HepG2 (cell line): ENCODE data around the gene SIM1. TPM values are rescaled to one million over a fixed set of nuclear protein-coding genes. Genes with fewer than 3 reads are reported as not detected.

ENCODE experiments used
- ATAC-seq: fragments of 200-7000 bp; cut with Tn5 transposase; 3 replicates; pipeline ENCODE4 v1.9.1; 2020; ENCODE audit warnings: mild to moderate bottlenecking, moderate library complexity
- BruUV-seq: library from RNA; stranded (reverse); fragments of 400-500 nt; replicated peaks from 2 replicates; lab custom pipeline; 2021; lab: Mats Ljungman, UMichigan
- CTCF ChIA-PET: fragments of 300-600 bp; formaldehyde crosslinking; extraction: SDS; loops from one replicate; lab custom pipeline; 2021; ENCODE audit warnings: low total read pairs, inconsistent platforms, low intra/inter-chr PET ratio; lab: Yijun Ruan, JAX
- POLR2A ChIA-PET: fragments of 350-600 bp; sonication (Branson Sonifier 250); formaldehyde crosslinking; loops from one replicate; lab custom pipeline; 2020; ENCODE audit warnings: antibody characterized with exemption, inconsistent platforms; lab: Yijun Ruan, JAX
- DNase-seq: peaks from one replicate; pipeline ENCODE4 v3.0.0-alpha.2; 2015; ENCODE audit warnings: low spot score
- FAIRE-seq: peaks from 3 replicates; lab custom pipeline; 2011; peaks lifted over from hg19 to GRCh38; lab: Jason Lieb, UNC
- H2AFZ ChIP-seq: one replicate; pipeline ENCODE4 v1.6.1; 2011; ENCODE audit warnings: low read length, inconsistent platforms
- H3K27ac ChIP-seq: fragments of 300-600 bp; 3 replicates; pipeline ENCODE4 v1.8.0; 2011; ENCODE audit warnings: mixed run types, mild to moderate bottlenecking, mixed read lengths, low read length, inconsistent platforms; ENCODE audit not compliant: insufficient read depth; ENCODE audit errors: extremely low read length
- H3K27me3 ChIP-seq, 2 experiments: fragments of 200-600 bp in 1 of 2; 2 replicates in 1 of 2; 3 replicates in 1 of 2; pipeline versions ENCODE4 v1.6.0 to v1.8.0; 2011; ENCODE audit warnings: low read length in 2 of 2, mild to moderate bottlenecking in 2 of 2, moderate library complexity in 2 of 2, inconsistent platforms in 1 of 2; ENCODE audit not compliant: insufficient read depth in 2 of 2, control insufficient read depth in 1 of 2
- H3K36me3 ChIP-seq, 2 experiments: fragments of 200-600 bp in 1 of 2; replicated peaks in 1 of 2; 2 replicates in 1 of 2; 3 replicates in 1 of 2; pipeline versions ENCODE4 v1.5.1 to v1.8.0; 2011; ENCODE audit warnings: low read length in 2 of 2, inconsistent platforms in 1 of 2; ENCODE audit not compliant: insufficient read depth in 2 of 2, control insufficient read depth in 1 of 2
- H3K4me1 ChIP-seq: 2 replicates; pipeline ENCODE4 v1.5.1; 2012; ENCODE audit warnings: low read length, inconsistent platforms; ENCODE audit not compliant: insufficient read depth
- H3K4me2 ChIP-seq: 2 replicates; pipeline ENCODE4 v1.6.0; 2011; ENCODE audit warnings: low read depth, low read length, inconsistent platforms
- H3K4me3 ChIP-seq, 3 experiments: fragments of 200-600 bp in 1 of 3; sonication (generic), shearing (Covaris generic) in 1 of 3; replicated peaks in 1 of 3; 2 replicates each; pipeline ENCODE4 v1.5.1; 2011 to 2016; ENCODE audit warnings: low read length in 3 of 3, inconsistent platforms in 2 of 3, low read depth in 2 of 3, mild to moderate bottlenecking in 2 of 3, control low read depth in 1 of 3, mixed read lengths in 1 of 3; ENCODE audit not compliant: insufficient read depth in 1 of 3
- H3K79me2 ChIP-seq: one replicate; pipeline ENCODE4 v1.6.1; 2011; ENCODE audit warnings: low read length, inconsistent platforms; ENCODE audit not compliant: insufficient read depth
- H3K9ac ChIP-seq: 2 replicates; pipeline ENCODE4 v1.6.0; 2011; ENCODE audit warnings: mild to moderate bottlenecking, low read depth, low read length, inconsistent platforms; ENCODE audit not compliant: insufficient read depth
- H3K9me3 ChIP-seq: 2 replicates; pipeline ENCODE4 v1.5.1; 2012; ENCODE audit warnings: mild to moderate bottlenecking, low read length
- H4K20me1 ChIP-seq: 2 replicates; pipeline ENCODE4 v1.6.0; 2011; ENCODE audit warnings: inconsistent platforms, mild to moderate bottlenecking, low read length, moderate library complexity; ENCODE audit not compliant: insufficient read depth
- CREM ChIP-seq, 2 experiments: sonication (generic) in 1 of 2; formaldehyde crosslinking in 1 of 2; IDR thresholded peaks; 2 replicates each; pipeline versions ENCODE4 v1.4.0 to v1.6.1; 2016 to 2020; ENCODE audit warnings: antibody characterized with exemption in 1 of 2, mild to moderate bottlenecking in 1 of 2, missing genetic modification reagents in 1 of 2
- MYNN ChIP-seq: sonication (generic); formaldehyde crosslinking; IDR thresholded peaks from 2 replicates; pipeline ENCODE4 v1.4.0; 2020; ENCODE audit warnings: mild to moderate bottlenecking, low read depth, missing genetic modification reagents
- NFIC ChIP-seq: IDR thresholded peaks from 2 replicates; pipeline ENCODE4 v1.6.1; 2012; ENCODE audit warnings: mild to moderate bottlenecking, low read length, inconsistent platforms
- POGK ChIP-seq: sonication (generic); formaldehyde crosslinking; conservative IDR thresholded peaks from 2 replicates; pipeline ENCODE4 v1.8.0; 2022; ENCODE audit warnings: mild to moderate bottlenecking, moderate library complexity, missing genetic modification reagents
- SIX4 ChIP-seq: sonication (generic); formaldehyde crosslinking; IDR thresholded peaks from 2 replicates; pipeline ENCODE4 v1.4.0; 2020; ENCODE audit warnings: missing genetic modification reagents
- ZFP36 ChIP-seq: fragments of 150-350 bp; IDR thresholded peaks from 2 replicates; pipeline ENCODE4 v1.6.1; 2018; ENCODE audit warnings: borderline replicate concordance, low read length, low read depth; ENCODE audit not compliant: partially characterized antibody
- ZNF12 ChIP-seq: sonication (generic); formaldehyde crosslinking; IDR thresholded peaks from 2 replicates; pipeline ENCODE4 v1.5.0; 2020; ENCODE audit warnings: missing genetic modification reagents
- ZNF282 ChIP-seq: fragments of 450-650 bp; IDR thresholded peaks from 2 replicates; pipeline ENCODE4 v1.6.1; 2018; ENCODE audit not compliant: partially characterized antibody
- ZNF329 ChIP-seq: sonication (generic); formaldehyde crosslinking; IDR thresholded peaks from 2 replicates; pipeline ENCODE4 v1.9.0; 2021; ENCODE audit warnings: low read depth, mild to moderate bottlenecking, missing genetic modification reagents
- ZNF512B ChIP-seq: sonication (generic); formaldehyde crosslinking; IDR thresholded peaks from 2 replicates; pipeline ENCODE4 v1.5.1; 2020; ENCODE audit warnings: missing genetic modification reagents, mild to moderate bottlenecking, borderline replicate concordance
- ZNF567 ChIP-seq: sonication (generic); formaldehyde crosslinking; IDR thresholded peaks from 2 replicates; pipeline ENCODE4 v1.8.1; 2023; ENCODE audit warnings: mild to moderate bottlenecking, missing genetic modification reagents, borderline replicate concordance
- ZNF619 ChIP-seq: sonication (generic); formaldehyde crosslinking; IDR thresholded peaks from 2 replicates; pipeline ENCODE4 v1.4.0; 2020; ENCODE audit warnings: mild to moderate bottlenecking, missing genetic modification reagents
- WGBS: methylation state at CpG from one replicate; pipeline ENCODE4 v1.1.6; 2017; ENCODE audit warnings: low lambda C conversion rate; 5-methylcytosine and 5-hydroxymethylcytosine counted together
- in situ Hi-C: cut with HindIII; loops from 2 replicates; pipeline ENCODE4 v1.10.0; 2017; ENCODE audit warnings: low pct_unique_long_range_greater_than_20kb; ENCODE audit not compliant: extremely low pct_ligation_motif_present
- intact Hi-C: fragments of 100-400 bp; cut with micrococcal nuclease; formaldehyde crosslinking; loops from one replicate; pipeline ENCODE4 v1.10.0; 2022; ENCODE audit not compliant: unreplicated experiment
- polyA plus RNA-seq, 8 experiments: library from polyadenylated mRNA; depleted of rRNA in 3 of 8; stranded (reverse) in 7 of 8; unstranded in 1 of 8; fragments of >200 nt; fragmentation: Illumina TruSeq in 4 of 8; extraction: Trizol in 4 of 8; gene quantifications; 2 replicates each; pipeline versions ENCODE4 v1.2.1 to v1.2.3, GENCODE V29; 2011 to 2016; ENCODE audit warnings: low read depth in 4 of 8, missing spikeins in 1 of 8, mixed read lengths in 1 of 8; ENCODE audit not compliant: insufficient read depth in 1 of 8
- total RNA-seq, 5 experiments: library from RNA; depleted of rRNA; stranded (reverse); fragments of >200 nt; fragmentation: Illumina TruSeq; extraction: Trizol; gene quantifications; 2 replicates each; pipeline ENCODE4 v1.2.3, GENCODE V29; 2016; ENCODE audit warnings: low read depth in 1 of 5
- TF ChIP-seq, protein P1 (sequence below): sonication (generic); formaldehyde crosslinking; IDR thresholded peaks from 2 replicates; pipeline ENCODE4 v1.4.0; 2020; ENCODE audit warnings: missing genetic modification reagents
- TF ChIP-seq, protein P2 (sequence below): sonication (generic); formaldehyde crosslinking; IDR thresholded peaks from 2 replicates; pipeline ENCODE4 v1.8.0; 2022; ENCODE audit warnings: missing genetic modification reagents, mild to moderate bottlenecking, borderline replicate concordance
- TF ChIP-seq, protein P3 (sequence below): IDR thresholded peaks from 2 replicates; pipeline ENCODE4 v1.6.1; 2016
- TF ChIP-seq, protein P4 (sequence below): fragments of 450-650 bp; IDR thresholded peaks from 2 replicates; pipeline ENCODE4 v1.6.1; 2017

SIM1 gene
- total and polyA plus RNA-seq, 2 of the 13 experiments (the other 11 are each of a cell fraction or from before 2014, with no cell fraction given) = not detected

- 0% methylated on average over 1 of the region's 1 CpG for WGBS
- POLR2A ChIA-PET = no interaction called here
- H3K9me3 ChIP-seq = no peaks in the 10 kb centered on the region
- TF ChIP-seq, protein P1, sequence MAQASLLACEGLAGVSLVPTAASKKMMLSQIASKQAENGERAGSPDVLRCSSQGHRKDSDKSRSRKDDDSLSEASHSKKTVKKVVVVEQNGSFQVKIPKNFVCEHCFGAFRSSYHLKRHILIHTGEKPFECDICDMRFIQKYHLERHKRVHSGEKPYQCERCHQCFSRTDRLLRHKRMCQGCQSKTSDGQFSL (CRISPR knock-in tag) = no peak
- TF ChIP-seq POGK (CRISPR knock-in tag) (no peak), ZNF282 (no peak), ZNF512B (CRISPR knock-in tag) (no peak), SIX4 (CRISPR knock-in tag) (no peak), ZNF329 (CRISPR knock-in tag) (no peak), ZNF619 (no peak), CREM (IDR thresholded peaks at IDR 0.05) (no peak), CREM (CRISPR knock-in tag; IDR thresholded peaks at IDR 0.05) (no peak), NFIC (no peak), ZNF567 (no peak), MYNN (CRISPR knock-in tag) (no peak), ZFP36 (no peak), ZNF12 (no peak)
- TF ChIP-seq, protein P2, sequence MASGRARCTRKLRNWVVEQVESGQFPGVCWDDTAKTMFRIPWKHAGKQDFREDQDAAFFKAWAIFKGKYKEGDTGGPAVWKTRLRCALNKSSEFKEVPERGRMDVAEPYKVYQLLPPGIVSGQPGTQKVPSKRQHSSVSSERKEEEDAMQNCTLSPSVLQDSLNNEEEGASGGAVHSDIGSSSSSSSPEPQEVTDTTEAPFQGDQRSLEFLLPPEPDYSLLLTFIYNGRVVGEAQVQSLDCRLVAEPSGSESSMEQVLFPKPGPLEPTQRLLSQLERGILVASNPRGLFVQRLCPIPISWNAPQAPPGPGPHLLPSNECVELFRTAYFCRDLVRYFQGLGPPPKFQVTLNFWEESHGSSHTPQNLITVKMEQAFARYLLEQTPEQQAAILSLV (CRISPR knock-in tag) = no peak
- TF ChIP-seq, protein P3, sequence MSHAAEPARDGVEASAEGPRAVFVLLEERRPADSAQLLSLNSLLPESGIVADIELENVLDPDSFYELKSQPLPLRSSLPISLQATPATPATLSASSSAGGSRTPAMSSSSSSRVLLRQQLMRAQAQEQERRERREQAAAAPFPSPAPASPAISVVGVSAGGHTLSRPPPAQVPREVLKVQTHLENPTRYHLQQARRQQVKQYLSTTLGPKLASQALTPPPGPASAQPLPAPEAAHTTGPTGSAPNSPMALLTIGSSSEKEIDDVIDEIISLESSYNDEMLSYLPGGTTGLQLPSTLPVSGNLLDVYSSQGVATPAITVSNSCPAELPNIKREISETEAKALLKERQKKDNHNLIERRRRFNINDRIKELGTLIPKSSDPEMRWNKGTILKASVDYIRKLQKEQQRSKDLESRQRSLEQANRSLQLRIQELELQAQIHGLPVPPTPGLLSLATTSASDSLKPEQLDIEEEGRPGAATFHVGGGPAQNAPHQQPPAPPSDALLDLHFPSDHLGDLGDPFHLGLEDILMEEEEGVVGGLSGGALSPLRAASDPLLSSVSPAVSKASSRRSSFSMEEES (CRISPR knock-in tag) = no peak
- TF ChIP-seq, protein P4, sequence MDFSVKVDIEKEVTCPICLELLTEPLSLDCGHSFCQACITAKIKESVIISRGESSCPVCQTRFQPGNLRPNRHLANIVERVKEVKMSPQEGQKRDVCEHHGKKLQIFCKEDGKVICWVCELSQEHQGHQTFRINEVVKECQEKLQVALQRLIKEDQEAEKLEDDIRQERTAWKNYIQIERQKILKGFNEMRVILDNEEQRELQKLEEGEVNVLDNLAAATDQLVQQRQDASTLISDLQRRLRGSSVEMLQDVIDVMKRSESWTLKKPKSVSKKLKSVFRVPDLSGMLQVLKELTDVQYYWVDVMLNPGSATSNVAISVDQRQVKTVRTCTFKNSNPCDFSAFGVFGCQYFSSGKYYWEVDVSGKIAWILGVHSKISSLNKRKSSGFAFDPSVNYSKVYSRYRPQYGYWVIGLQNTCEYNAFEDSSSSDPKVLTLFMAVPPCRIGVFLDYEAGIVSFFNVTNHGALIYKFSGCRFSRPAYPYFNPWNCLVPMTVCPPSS = no peak
- TF ChIP-seq, all 625 proteins: peak for 0
- H3K9ac ChIP-seq = no peak overlapping the region
- H3K4me1 ChIP-seq = no peaks in the 10 kb centered on the region
- intact Hi-C loops = loop anchor here (1.0 kb wide), 1 partner anchor 109 kb away; no protein-coding TSS in a partner anchor
- no peak overlapping the region for H2AFZ ChIP-seq
- CTCF ChIA-PET = interaction anchor here (1.5 kb wide), 1 partner anchor 109 kb away, joined by 4 read pairs; no protein-coding TSS in a partner anchor
- no peak overlapping the region for H3K4me2 ChIP-seq
- H3K79me2 ChIP-seq = no peaks in the 10 kb centered on the region
- DNase-seq (no peak), ATAC-seq (no peak), FAIRE-seq (no peak)
- H3K27me3 ChIP-seq = no peaks in the 10 kb centered on the region
- H3K36me3 ChIP-seq = no peaks in the 10 kb centered on the region
- no peak overlapping the region for H3K4me3 ChIP-seq
- no TSS peak for BruUV-seq
- H3K27ac ChIP-seq = no peak overlapping the region
- H4K20me1 ChIP-seq = no peaks in the 10 kb centered on the region
- in situ Hi-C loops = no loop called here
Observed at GRCh38 chr6:100370265-100370664, 94.5 kb downstream of the SIM1 start.
